GM19099 (cell line): ENCODE results near the gene DNAH6.

Experiments
- POLR2A ChIP-seq: IDR thresholded peaks from 3 replicates; pipeline ENCODE4 v1.6.1; 2011; ENCODE audit warnings: low read depth; ENCODE audit not compliant: insufficient read length; ENCODE audit errors: extremely low read depth

The DNAH6 gene

DNA sequence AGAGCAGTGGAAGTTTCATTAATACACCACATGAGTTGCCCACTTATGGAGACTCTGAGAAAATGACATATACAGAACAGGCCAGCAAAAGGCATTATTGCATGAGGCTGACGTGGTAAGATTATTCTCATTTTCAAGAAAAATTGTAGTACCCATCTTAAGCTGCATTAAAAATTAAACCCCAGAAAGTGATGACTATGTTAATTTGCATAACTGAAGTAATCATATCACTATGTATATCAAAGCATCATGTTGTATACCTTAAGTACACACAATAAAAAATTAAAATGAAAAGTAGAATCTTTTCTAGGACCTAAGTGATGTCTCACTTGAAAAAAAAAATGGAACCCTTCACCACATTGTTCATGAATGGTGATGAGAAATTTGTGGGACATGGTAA, 32.0 kb downstream of the DNAH6 start:
- TF ChIP-seq POLR2A = no peak

DNA sequence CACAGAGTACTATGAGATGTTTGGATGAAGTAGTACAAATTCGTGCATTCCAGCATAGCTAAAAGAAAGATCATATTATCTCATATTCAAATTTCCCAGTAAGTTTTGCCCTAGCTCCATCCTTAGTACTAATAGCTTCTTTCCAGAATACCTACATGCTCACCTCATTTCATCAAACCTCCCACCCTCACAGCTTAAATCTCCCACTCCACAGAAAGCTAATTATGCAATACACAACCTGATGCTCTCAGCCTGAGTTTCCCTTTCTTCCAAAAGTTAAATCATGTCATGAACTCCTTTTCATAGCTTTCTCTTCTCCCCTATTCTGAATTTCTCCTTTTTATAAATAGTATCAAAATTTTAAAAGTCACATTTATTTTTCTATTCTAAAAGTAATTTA, 34.6 kb downstream of the DNAH6 start:
- no peak for TF ChIP-seq POLR2A

DNA sequence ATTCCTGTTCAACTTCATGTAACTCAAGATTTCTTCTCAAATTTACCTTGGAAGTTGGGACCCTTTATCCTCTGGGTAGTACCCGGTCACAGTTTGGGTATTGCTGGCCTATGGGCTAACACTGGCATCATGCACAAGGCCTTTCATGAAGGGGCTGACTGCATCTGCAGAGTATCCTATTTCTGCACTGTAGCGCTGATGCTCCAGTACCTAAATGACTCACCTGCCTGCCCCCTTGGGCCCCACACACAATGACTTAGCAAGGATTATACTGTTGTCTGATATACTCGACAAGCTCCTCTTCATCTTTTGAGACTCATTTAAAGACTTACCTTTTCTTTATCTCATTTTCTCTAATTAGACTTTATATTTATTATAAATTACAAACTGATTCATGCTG, 39.9 kb downstream of the DNAH6 start:
- TF ChIP-seq POLR2A = no peak

DNA sequence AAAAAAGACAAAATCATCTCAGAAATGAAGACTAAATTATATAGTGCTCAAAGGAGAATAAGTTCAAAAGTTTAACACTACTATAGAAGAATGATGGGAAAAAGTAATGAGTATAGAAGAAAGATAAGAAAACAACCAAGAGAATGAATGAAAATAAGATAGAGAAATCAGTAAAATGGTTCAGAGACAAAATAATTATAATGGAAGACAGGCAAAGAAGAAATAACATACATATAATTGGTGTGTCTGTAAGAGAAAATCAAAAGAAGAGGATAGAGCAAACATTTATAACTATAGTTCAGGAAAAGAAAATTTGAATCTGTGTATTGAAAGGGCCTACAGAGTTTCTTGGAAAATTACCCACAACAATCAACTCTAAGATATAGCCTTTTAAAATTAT, 43.5 kb downstream of the DNAH6 start:
- no peak for TF ChIP-seq POLR2A

DNA sequence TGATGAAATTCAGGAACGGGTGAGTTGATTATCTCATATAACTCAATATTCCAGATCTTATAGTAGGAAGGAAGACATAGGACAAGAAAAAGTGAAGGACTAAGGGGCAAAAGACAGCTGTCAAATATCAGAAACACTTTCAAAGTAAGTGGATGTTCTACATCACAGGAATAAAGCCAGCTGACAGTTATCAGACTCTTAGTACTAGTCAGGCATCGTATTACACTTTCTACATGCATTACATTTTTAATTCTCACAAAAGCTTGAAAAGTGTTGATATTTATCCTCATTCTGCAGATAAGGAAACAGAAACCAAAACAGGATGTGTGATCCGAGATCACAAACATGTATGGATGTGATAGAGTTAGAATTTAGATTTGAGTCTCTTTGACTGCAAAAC, 63.4 kb downstream of the DNAH6 start:
- no peak for TF ChIP-seq POLR2A

DNA sequence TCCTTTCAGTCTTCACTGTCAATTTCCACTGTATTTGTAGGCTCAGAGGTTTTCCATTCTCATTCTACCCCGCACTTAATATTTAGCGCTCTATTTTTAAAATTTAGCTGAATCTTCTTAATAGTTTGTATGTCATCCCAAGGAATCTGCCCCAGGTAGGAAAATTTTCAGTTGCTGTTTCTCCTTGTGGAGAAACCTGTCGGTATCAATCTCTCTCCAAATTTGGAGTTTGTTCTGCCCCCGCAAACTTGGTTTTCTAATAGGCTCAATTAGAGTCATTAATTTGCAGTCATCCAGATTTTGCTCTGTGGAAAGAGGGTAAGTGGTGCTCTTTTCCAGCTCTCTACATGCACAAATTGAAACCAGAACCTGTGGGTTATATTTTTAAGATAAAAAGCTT, 87.6 kb downstream of the DNAH6 start:
- TF ChIP-seq POLR2A = no peak

DNA sequence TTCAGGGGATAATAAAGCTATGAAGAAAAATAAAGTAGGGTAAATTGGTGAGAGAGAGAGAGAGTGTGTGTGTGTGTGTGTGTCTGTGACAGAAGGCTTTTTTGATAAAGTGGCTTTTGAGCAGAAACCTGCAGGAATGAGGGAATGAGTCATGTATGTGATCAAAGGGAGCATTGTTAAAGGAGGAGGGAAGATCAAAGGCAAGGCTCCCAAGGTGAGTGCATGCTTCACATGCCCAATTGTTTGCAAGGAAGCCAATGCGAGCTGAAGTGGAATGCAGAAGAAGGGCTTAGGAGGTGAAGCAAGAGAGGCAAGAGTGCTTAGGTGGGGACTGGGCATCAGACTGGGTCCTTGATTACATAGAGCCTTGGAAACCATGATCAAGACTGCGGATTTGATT, 96.8 kb downstream of the DNAH6 start:
- no peak for TF ChIP-seq POLR2A

DNA sequence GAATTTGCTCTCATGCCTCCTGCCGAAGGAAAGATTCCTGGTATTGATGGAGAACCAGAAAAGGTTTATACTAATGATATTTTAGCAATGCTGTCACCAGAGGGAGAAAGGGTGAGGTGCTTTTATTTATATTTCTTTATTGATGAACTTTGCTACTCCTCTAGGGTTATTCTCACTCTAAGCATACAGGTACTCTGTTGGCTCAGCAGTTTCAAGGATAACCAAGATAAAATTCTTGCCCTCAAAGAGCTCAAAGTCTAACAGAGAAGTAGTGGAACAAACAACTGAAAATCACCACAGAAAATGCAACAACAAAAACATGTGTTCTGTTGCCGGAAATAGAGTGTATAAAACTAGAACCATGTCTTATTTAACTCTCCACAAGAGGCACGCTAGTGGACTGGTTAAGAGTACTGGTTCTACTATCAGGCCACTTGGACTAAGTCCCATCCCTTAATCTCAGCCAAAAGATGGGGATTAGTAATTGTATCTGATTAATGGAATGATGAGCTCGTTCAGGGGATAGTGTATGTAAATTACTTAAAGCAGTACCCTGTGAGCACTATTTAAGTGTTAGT, 103.6 kb downstream of the DNAH6 start:
- TF ChIP-seq POLR2A = no peak

DNA sequence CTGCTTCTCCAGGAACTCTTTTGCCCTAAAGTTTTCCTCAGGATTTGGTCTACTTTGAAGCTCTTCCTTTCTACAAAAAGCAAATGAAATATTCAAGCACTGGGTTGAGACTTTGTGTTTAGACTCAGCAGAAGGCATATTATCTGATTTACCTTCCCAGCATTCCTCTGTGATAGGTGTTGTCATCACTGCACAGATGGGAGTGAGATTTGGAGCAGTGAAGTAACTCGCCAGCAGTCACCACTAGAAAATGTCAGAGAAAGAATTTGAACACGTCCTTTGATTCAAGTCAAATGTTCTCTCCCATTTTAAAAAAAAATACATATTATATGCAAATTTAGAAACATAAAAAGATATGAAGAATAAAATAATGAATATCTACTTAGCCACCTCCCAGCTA, 112.2 kb downstream of the DNAH6 start:
- TF ChIP-seq POLR2A = no peak

DNA sequence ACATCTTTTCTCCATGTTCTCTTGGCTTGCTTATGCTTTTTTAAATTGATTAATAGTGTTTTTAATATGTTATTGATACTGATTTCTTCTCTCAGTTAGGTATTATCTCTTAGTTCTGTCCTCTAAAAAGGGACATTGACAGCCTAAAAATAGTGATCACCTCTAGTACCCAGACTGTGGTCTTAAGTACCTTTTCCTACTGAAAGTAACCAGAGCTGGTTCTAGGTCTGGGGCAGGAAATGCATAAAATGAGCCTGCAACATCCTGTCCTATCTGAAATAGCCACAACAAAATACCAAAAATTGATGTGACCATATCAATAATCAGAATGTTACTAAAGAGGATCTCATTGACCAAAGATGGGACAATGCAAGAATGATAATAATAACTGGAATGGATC, 113.3 kb downstream of the DNAH6 start:
- TF ChIP-seq POLR2A = no peak

DNA sequence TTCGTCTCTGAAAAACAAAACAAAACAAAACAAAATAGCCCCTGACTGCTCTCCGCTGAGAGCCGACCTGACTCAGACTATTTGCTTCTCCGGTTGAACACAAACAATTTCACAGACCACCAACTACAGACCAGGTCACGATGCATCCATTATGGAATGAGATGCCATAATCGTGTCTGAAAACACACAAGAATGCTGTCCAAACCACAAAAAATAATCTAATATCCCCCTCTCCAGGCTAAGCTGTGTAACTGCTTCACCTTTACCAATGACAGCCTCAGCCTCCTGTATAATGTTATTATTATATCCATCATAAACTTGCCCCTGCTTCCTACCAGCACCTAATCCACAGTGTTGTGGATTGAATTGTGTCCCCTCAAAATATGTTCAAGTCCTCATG, 114.7 kb downstream of the DNAH6 start:
- TF ChIP-seq POLR2A = no peak

DNA sequence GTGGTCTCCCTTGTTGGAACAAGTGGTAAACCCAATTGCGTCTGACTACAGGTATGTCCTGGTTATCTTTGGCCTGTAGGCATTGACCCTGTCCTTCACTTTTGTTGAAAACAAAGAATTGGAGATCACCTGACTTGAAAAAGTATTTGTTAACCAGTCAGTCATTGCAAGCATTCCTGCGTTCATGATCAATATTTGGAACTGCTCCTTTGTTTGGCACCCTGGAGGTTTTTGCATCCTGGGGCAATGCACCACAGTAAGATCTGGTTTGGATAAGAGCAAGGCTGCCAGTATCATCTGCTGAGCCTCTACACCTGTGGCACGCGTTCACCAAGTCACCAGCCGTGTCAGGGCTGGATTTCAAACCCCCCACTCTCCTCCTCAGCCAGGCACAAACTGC, 115.7 kb downstream of the DNAH6 start:
- no peak for TF ChIP-seq POLR2A

DNA sequence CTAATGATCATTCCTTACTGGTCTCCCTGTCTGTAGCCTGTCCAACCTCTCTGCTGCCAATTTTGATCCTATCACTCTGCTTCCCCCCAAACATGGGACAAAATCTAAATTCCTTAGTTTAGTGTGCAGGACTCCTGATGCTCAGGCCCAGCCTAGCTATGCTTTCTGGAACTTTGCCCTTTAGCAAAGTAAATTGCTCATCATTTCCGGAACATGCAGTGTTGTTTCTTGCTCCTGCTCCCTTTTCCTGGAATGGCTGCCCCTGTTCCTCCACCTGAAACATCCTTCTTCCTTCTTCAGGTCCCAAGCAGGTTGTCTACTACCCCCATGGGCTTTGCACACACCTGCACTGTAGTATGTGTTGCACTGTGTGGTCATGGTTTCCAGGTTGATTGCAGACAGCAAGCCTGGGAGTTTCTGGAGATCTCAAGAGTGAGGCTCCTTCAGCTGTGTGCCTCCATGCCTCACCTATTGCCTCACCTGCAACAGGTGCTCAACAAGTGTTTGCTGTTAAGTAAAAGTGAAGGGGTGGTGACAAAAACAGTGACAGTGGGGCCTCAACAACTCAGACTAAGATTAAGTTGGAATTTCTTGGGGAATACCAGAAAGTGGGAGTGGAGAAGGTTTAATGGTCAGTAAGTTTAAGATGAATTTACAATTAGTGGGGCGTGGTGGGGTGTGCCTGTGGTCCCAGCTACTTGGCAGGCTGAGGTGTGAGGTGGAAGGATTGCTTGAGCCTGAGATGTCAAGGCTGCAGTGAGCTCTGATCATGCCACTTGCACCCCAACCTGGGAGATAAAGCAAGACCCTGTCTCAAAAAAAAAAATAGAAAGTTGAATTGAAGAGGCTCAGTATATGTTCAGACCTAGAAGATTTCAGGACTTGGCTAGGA, 120.0 kb downstream of the DNAH6 start:
- no peak for TF ChIP-seq POLR2A

DNA sequence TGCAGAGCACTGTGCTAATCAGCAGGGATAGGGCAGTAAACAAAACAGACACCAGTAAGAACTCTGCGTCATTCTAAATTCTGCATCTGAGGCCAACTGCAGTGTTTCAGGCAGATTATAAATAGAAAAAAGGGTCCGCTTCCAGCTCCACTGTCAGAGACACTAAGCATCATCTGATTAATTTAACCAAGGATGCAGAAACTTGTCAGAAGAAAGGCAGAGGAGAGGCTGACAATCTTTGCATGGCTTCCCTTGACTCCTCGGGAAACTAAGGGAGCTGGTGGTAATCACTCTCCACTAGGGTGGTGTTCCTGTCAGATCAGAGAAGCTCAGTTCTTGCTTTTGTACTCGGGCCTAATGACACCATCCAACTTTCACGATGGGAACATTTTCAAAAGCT, 123.5 kb downstream of the DNAH6 start:
- no peak for TF ChIP-seq POLR2A

DNA sequence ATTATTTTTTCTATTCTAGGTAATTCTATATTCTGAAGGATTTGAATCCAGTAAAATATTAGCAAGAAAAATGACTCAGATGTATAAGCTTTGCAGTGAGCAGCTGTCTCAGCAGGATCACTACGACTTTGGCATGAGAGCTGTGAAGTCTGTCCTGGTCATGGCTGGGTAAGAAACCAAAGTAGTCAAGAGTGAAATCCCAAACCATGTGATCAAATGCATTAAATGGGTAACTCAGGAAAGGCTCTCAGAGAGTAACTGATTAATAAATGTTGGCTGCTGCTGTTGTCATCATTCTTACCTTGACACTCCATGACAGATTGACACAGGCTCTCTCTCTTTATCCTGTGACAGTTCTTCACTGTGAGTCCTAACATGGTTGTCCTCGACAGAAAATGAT, 124.1 kb downstream of the DNAH6 start:
- TF ChIP-seq POLR2A = no peak

DNA sequence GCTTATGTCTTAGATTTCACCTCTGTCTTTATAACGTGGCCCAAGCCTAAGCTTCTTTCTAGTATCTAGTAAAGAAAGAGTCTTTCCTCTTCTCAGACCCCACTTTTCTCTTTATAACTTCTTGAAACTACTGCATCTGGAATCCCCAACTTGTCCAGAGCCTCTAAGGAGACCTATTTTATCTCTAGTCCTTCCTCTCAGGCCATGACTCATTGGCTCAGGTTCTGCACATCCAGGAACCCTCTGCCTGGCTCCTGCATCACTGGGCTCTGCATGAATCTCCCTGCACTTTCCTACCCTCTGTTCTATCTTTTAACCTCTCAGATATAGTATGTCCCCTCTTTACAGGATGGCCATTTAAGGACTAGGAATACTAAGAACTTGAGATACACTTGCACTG, 124.7 kb downstream of the DNAH6 start:
- no peak for TF ChIP-seq POLR2A
